Vagina (tissue), 2 donors: Measurements from ENCODE around the gene GPRC5D. TPM values are rescaled to one million over a fixed set of nuclear protein-coding genes. Genes with fewer than 3 reads are reported as not detected.

ENCODE experiments used
- DNase-seq, 2 donors: peaks; one replicate each; pipeline ENCODE4 v3.0.0-alpha.2; 2017; ENCODE audit errors: extremely low spot score in 2 of 2
- H3K27ac ChIP-seq: fragments of 200-600 bp; sonication (generic); one replicate; pipeline ENCODE4 v1.5.1; 2019
- H3K27me3 ChIP-seq: fragments of 200-600 bp; sonication (generic); one replicate; pipeline ENCODE4 v1.5.1; 2019
- H3K36me3 ChIP-seq, 2 donors: fragments of 200-600 bp; sonication (generic); one replicate each; pipeline ENCODE4 v1.5.1; 2017 to 2019
- H3K4me1 ChIP-seq: fragments of 200-600 bp; sonication (generic); one replicate; pipeline ENCODE4 v1.5.1; 2019
- H3K4me3 ChIP-seq, 2 donors: fragments of 200-600 bp; sonication (generic); 1 replicate in 1 of 2; 2 replicates in 1 of 2; pipeline ENCODE4 v1.5.1; 2016 to 2019
- H3K9me3 ChIP-seq: fragments of 200-600 bp; sonication (generic); one replicate; pipeline ENCODE4 v1.5.1; 2019
- POLR2A ChIP-seq, 2 donors: fragments of 450-650 bp; IDR thresholded peaks; one replicate each; pipeline ENCODE4 v1.6.1; 2017; ENCODE audit warnings: antibody characterized with exemption in 2 of 2, mild to moderate bottlenecking in 2 of 2, moderate library complexity in 2 of 2
- POLR2AphosphoS5 ChIP-seq, 2 donors: sonication (generic); formaldehyde crosslinking; IDR thresholded peaks; one replicate each; pipeline ENCODE4 v1.9.0; 2017; ENCODE audit warnings: antibody characterized with exemption in 2 of 2, mild to moderate bottlenecking in 2 of 2, low read depth in 1 of 2; ENCODE audit not compliant: insufficient read depth in 1 of 2
- intact Hi-C: fragments of 100-400 bp; cut with DNase I; formaldehyde crosslinking; loops from one replicate; pipeline ENCODE4 v1.15.1; 2023
- total RNA-seq: library from RNA; depleted of rRNA; stranded (reverse); fragments of >200 nt; gene quantifications from one replicate; pipeline ENCODE4 v1.2.3, GENCODE V29; 2016
- TF ChIP-seq, protein P1 (sequence below), 3 experiments: fragments of 450-650 bp in 2 of 3; fragments of 200-600 bp in 1 of 3; sonication (generic) in 1 of 3; IDR thresholded peaks; one replicate each; pipeline ENCODE4 v1.5.1; 2017 to 2019; ENCODE audit warnings: antibody characterized with exemption in 3 of 3, mild to moderate bottlenecking in 2 of 3, moderate library complexity in 2 of 3

The GPRC5D gene
- total RNA-seq, 1 donor from 2014 or later: not detected

GRCh38 chr12:12983420-12984035 lies 31.6 kb upstream of the GPRC5D start:
- intact Hi-C loops: no loop called here
- Histone ChIP-seq H3K36me3 (peaks cover 0 to 34% of the 10 kb centered on the region in 2 donors), H3K9me3 (no peaks in the 10 kb centered on the region)

DNA sequence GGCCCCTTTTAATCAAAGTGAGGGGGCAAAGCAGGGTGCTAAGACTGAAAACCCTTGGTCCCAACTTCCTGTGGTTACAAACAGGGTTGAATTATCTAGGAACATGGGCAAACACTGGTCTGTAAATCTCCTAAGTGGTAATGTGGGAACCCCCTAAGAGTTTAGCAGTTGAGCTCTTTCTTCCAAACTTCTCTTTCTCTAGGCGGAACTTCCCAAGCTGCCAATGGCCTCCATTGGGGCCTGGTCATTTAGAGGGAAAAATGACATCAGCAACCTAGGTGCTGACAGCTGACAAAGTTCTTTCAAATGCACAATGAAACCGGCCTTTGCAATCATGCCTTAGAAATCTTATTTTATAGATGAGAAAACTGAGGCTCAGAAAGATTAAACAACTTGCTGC lies 30.4 kb upstream of the GPRC5D start:
- peaks cover 0 to 26% of the 10 kb centered on the region in 2 donors for H3K36me3 ChIP-seq
- H3K4me3 ChIP-seq: no peak overlapping the region
- peaks cover 28% of the 10 kb centered on the region for H3K4me1 ChIP-seq
- no peak for DNase-seq
- H3K27ac ChIP-seq: no peak overlapping the region
- TF ChIP-seq POLR2AphosphoS5 (IDR thresholded peaks at IDR 0.05; ENCODE audit: insufficient read depth in 1 of 2, low read depth in 1 of 2): no peak
- H3K9me3 ChIP-seq: no peaks in the 10 kb centered on the region
- intact Hi-C loops: no loop called here
- H3K27me3 ChIP-seq: no peaks in the 10 kb centered on the region

More at GRCh38 chr12:12983420-12984035, 31.6 kb upstream of the GPRC5D start:
- no peak overlapping the region for H3K4me3 ChIP-seq
- peak overlapping the region; percentile 68 for H3K27ac ChIP-seq
- H3K4me1 ChIP-seq: peaks cover 26% of the 10 kb centered on the region
- no peak for DNase-seq
- peak in 1 of 2 donors; percentile 64 for TF ChIP-seq POLR2AphosphoS5 (IDR thresholded peaks at IDR 0.05; ENCODE audit: insufficient read depth in 1 of 2, low read depth in 1 of 2)
- TF ChIP-seq, protein P1, sequence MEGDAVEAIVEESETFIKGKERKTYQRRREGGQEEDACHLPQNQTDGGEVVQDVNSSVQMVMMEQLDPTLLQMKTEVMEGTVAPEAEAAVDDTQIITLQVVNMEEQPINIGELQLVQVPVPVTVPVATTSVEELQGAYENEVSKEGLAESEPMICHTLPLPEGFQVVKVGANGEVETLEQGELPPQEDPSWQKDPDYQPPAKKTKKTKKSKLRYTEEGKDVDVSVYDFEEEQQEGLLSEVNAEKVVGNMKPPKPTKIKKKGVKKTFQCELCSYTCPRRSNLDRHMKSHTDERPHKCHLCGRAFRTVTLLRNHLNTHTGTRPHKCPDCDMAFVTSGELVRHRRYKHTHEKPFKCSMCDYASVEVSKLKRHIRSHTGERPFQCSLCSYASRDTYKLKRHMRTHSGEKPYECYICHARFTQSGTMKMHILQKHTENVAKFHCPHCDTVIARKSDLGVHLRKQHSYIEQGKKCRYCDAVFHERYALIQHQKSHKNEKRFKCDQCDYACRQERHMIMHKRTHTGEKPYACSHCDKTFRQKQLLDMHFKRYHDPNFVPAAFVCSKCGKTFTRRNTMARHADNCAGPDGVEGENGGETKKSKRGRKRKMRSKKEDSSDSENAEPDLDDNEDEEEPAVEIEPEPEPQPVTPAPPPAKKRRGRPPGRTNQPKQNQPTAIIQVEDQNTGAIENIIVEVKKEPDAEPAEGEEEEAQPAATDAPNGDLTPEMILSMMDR (IDR thresholded peaks at IDR 0.05): peak in 2 of 3 experiments; percentile 54 to 58
- no peak for TF ChIP-seq POLR2A (IDR thresholded peaks at IDR 0.05)
- no peaks in the 10 kb centered on the region for H3K27me3 ChIP-seq

DNA sequence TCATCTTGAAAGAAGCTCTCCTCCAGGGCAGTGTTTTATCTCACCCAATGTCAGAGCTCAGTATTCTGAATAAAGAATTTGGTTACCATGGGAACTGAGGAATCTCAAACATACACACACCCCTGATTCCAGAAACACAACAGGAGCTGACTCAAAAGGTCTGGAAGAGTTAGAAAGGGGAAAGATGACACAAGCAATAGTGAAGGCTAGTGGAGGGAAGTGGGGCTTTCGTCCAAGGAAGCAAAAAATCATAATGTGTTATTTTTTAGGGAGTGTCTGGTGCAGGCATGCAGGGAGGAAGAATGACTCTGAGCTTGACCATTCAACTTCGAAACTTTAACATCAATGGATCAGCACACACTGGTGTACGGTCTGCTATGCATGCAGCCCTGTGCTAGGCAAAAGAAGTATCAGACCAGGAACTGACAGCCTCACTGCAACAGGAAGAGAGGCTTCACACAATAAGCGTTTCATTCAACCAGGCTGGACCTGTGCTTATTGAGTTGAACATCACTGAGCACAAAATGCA lies 27.8 kb upstream of the GPRC5D start:
- H3K27ac ChIP-seq: peak overlapping the region; percentile 82
- H3K4me1 ChIP-seq: peaks cover 46% of the 10 kb centered on the region
- DNase-seq: no peak
- H3K36me3 ChIP-seq: peaks cover 0 to 10% of the 10 kb centered on the region in 2 donors
- no peaks in the 10 kb centered on the region for H3K27me3 ChIP-seq
- H3K9me3 ChIP-seq: no peaks in the 10 kb centered on the region
- TF ChIP-seq, protein P1 (IDR thresholded peaks at IDR 0.05): no peak
- TF ChIP-seq POLR2A (IDR thresholded peaks at IDR 0.05) (no peak), POLR2AphosphoS5 (IDR thresholded peaks at IDR 0.05; ENCODE audit: insufficient read depth in 1 of 2, low read depth in 1 of 2) (no peak)
- H3K4me3 ChIP-seq: no peak overlapping the region
- intact Hi-C loops: loop anchor here (5.0 to 10.0 kb wide), 2 partner anchors 62 to 145 kb away; no protein-coding TSS in a partner anchor

- Histone ChIP-seq H3K9me3 (no peaks in the 10 kb centered on the region), H3K27ac (peak overlapping the region; percentile 82), H3K36me3 (peaks cover 0 to 12% of the 10 kb centered on the region in 2 donors), H3K4me1 (peaks cover 48% of the 10 kb centered on the region), H3K4me3 (no peak overlapping the region), H3K27me3 (no peaks in the 10 kb centered on the region)
- TF ChIP-seq, protein P1 (IDR thresholded peaks at IDR 0.05): no peak
- TF ChIP-seq POLR2A (IDR thresholded peaks at IDR 0.05) (no peak), POLR2AphosphoS5 (IDR thresholded peaks at IDR 0.05; ENCODE audit: insufficient read depth in 1 of 2, low read depth in 1 of 2) (no peak)
- no peak for DNase-seq
- intact Hi-C loops: loop anchor here (5.0 to 10.0 kb wide), 2 partner anchors 62 to 144 kb away; no protein-coding TSS in a partner anchor
Observed at GRCh38 chr12:12979126-12979525, 27.2 kb upstream of the GPRC5D start.

DNA sequence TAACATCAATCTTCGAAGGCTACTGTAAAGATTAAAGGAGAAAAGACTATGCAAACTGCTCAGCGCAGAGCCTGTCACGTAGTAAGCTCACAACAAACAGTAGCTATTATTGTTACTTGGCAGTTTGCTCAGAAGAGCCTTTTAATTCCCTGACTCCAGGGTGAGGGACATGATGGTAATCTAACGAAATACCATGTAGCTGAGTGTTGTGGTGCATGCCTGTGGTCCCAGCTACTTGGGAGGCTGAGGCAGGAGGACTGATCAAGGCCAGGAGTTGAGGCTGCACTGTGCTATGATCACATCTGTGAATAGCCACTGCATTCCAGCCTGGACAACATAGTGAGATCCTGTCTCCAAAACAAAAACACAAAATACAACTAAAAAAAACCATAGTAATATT lies 25.3 kb upstream of the GPRC5D start:
- H3K9me3 ChIP-seq: peaks cover 3% of the 10 kb centered on the region
- TF ChIP-seq POLR2A (IDR thresholded peaks at IDR 0.05) (no peak), POLR2AphosphoS5 (IDR thresholded peaks at IDR 0.05; ENCODE audit: insufficient read depth in 1 of 2, low read depth in 1 of 2) (no peak)
- TF ChIP-seq, protein P1 (IDR thresholded peaks at IDR 0.05): no peak
- H3K36me3 ChIP-seq: peaks cover 0 to 31% of the 10 kb centered on the region in 2 donors
- peak overlapping the region; percentile 82 for H3K27ac ChIP-seq
- H3K4me3 ChIP-seq: no peak overlapping the region
- peaks cover 48% of the 10 kb centered on the region for H3K4me1 ChIP-seq
- DNase-seq: no peak
- H3K27me3 ChIP-seq: no peaks in the 10 kb centered on the region
- intact Hi-C loops: loop anchor here (5.0 to 10.0 kb wide), 2 partner anchors 60 to 142 kb away; no protein-coding TSS in a partner anchor
